GM19455 (cell line): ENCODE data around the gene MAGEB3.
"Not testable (repeated sequence)": the region's sequence is repeated elsewhere in the genome, so short reads cannot be mapped to it uniquely, and the experiment has no call there.

Source experiments
- ATAC-seq: cut with Tn5 transposase; IDR thresholded peaks from one replicate; pipeline ENCODE4 v1.9.1; 2021; ENCODE audit not compliant: unreplicated experiment

MAGEB3 gene

DNA sequence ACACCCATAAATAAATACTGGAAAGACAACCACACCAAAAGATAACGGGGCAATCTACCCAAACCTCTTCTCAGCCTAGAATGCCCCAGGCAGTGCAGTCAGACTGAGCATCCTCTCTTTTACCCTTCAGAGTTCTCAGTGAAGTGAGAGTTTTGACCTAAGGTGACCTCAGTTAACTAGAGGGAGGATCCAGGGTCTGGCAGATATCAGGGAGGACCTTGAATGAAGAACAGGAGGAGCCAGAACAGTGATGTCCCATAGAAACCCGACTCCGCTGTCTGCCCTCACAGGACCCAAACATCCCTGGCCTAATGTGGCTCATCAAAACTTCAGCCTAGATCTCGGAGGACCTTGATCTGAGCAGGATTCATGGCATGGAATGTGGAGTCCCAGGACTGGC lies at the start of gene MAGEB3:
MAGEB3 (plus strand) TSS at position 263 of the 400 bp plus-strand sequence. CDS start 5,268 bp downstream, outside the sequence.
- no peak for ATAC-seq

- ATAC-seq = no peak
These were observed 49.1 kb upstream of the MAGEB3 start for GRCh38 chrX:30181353-30181752.

DNA sequence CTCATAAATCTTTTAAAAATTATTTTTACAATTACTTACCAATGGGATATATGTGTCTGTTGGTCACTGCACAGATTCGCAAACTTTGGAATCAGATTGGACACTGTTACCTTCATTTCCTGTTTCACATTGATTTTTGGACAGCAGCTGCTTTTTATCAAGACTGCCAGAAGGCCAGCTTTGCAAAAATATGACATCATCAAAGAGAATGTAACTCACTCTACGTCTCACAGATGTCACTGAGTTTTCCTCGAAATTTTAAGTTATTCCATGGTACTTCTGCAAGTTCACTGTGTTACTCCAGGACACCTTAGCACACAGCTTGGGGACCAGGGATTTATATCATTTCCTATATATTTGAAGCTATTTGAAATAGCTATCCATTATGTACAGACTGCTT lies 46.9 kb upstream of the MAGEB3 start:
- ATAC-seq = no peak

- no peak for ATAC-seq
These were observed 40.0 kb upstream of the MAGEB3 start for GRCh38 chrX:30190426-30190825.

DNA sequence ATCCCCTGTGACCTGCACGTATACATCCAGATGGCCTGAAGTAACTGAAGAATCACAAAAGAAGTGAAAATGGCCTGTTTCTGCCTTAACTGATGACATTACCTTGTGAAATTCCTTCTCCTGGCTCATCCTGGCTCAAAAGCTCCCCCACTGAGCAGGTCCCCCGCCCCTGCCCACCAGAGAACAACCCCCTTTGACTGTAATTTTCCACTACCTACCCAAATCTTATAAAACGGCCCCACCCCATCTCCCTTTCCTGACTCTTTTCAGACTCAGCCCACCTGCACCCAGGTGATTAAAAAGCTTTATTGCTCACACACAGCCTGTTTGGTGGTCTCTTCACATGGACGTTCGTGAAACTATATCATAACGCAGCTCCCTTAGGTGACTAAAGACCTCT lies 36.5 kb upstream of the MAGEB3 start:
- ATAC-seq = not testable (repeated sequence)

DNA sequence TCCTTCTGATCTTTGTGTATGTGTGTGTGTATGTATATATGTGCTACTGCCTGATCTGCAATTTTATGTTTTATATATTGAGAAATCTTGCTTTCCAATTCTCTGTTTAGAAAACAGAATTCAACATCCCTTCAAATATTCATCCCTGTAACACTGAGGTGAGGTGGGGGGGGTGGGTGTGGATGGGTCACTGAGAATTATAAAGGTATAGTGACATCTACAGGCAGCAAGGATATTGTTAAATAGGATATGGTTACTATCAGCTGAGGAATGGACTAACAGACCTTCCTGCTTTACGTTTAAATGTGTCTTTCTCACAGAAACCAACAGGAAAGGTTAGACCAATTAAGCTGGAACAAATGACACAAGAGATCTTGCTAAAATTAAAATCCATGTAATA lies 34.1 kb upstream of the MAGEB3 start:
- ATAC-seq = no peak

GRCh38 chrX:30212172-30212571 lies 18.3 kb upstream of the MAGEB3 start:
- no peak for ATAC-seq

- ATAC-seq = no peak
These were observed 15.1 kb upstream of the MAGEB3 start, which contains the start of gene MAGEB2 for GRCh38 chrX:30215357-30215843. Gene MAGEB2 (plus strand): TSS chrX:30215563. CDS start chrX:30218581, 3,018 bp downstream.

DNA sequence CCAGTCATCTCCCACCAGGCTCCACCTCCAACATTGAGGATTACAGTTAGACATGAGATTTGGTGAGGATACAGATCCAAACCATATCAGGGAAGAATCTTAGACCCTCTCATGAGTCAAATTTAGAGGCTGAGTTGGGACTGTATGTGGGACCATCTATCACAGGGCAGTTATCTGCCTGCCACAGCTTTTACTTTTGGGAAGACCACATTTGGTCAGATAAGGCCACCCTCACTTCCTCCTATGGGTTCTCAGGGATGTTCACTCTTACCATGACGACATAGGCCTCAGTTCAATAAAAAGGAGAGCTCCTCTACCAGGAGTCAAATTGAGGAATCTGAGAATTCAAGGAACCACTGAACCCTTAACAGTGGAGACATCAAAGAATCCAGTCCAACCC lies 13.0 kb upstream of the MAGEB3 start:
- no peak for ATAC-seq

DNA sequence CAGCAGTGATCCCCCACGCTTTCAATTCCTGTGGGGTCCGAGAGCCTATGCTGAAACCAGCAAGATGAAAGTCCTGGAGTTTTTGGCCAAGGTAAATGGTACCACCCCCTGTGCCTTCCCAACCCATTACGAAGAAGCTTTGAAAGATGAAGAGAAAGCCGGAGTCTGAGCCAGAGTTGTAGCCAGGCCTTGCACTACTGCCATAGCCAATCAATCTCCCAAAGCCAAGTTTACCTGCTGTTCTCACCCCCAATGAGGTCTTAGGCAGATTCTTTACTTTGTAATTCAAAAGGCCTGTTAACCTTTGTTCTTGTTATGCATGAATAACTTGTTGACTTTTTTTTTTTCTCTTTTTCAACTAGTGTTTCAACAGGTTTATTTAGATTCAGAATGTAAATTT lies 11.1 kb upstream of the MAGEB3 start:
- ATAC-seq = no peak

- no peak for ATAC-seq
These were observed 9.8 kb upstream of the MAGEB3 start for GRCh38 chrX:30220661-30221060.

- ATAC-seq = no peak
These were observed 5.9 kb upstream of the MAGEB3 start for GRCh38 chrX:30224536-30224935.

GRCh38 chrX:30228526-30228925 lies 1.9 kb upstream of the MAGEB3 start:
- no peak for ATAC-seq

GRCh38 chrX:30241724-30242415 lies 11.4 kb downstream of the MAGEB3 start, which contains the start of gene MAGEB4:
Gene MAGEB4 (plus strand): TSS chrX:30242000. CDS start chrX:30242136, 136 bp downstream.
- ATAC-seq = no peak

- ATAC-seq = no peak
These were observed 16.5 kb downstream of the MAGEB3 start, which contains the start of gene MAGEB1 for GRCh38 chrX:30246769-30247489. Gene MAGEB1 (plus strand): TSS chrX:30247146. CDS start chrX:30250494, 3,348 bp downstream.

DNA sequence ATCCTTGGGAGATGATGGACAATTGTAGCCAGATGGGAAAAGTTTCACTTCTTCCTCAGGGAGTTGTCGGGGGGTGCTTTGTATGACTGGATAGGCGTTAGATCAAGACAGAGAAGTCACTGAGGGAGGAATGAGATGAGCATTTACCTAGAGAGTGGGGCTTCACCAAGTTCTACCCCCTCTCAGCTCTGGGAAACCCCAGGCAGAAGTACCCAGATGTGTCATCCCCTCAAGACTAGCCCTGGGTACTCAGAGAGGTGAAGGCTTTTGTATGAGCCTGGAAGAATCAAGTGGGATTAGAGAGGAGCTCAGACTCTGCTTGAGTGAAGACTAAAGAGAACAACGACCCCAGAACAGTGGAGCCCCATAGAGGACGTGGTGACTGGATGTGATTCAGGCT lies 18.4 kb downstream of the MAGEB3 start:
- peak; percentile 66 for ATAC-seq

DNA sequence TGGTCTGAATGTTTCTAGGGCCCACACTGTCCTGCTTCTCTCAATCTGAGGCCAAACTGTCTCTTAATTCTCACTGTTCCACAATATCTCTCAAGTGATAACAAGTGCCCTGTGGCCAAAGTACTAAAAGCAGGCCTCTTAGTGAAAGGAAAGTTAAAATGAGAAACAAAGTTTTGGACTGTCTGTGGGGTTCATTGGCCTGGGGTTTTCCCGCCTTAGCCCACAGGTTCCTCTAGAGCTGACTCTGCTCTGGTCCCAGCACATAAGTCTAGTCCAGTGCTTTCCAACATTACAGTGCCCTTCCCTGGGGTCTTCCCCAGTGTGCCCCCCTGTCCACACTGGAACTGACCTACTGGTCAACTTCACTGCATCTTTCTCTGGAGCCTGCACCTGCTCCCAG lies 22.8 kb downstream of the MAGEB3 start:
- ATAC-seq = no peak

DNA sequence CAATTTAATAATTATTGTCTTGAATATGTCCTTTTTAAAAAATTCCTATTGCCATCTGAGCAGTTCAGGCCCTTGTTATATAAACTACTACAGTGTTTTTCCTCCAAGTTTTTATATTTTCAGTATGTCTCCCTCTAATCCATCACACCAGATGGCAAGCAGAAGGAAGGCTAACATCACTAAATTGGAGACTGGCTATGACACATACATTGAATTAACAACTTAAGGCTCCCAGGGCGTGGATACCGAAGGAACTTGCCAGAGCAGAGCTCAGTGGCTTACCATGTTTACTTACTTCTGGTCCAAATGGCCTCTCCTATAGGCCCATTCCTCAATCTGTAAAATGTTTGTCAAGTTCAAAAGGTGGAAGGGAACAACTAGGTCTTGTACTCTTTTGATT lies 29.5 kb downstream of the MAGEB3 start:
- no peak for ATAC-seq

DNA sequence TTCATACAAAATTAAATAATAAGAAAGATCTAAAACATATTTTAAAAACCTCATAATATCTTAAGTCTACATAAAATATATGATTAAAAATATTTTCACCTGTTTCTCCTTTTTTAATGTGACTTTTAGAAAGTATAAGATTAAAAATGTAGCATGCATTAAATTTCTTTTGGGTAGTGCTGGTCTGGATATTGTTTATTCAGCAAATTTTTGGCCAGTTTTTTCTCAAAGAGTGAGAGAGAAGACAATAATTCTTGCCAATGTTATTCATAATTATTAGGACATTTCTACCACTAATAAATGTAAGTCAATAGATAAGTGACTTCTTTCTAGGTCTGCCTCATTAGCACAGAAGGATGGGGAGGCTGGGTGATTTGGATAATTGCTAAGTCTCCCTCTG lies 30.6 kb downstream of the MAGEB3 start:
- ATAC-seq = no peak

- no peak for ATAC-seq
These were observed 32.3 kb downstream of the MAGEB3 start for GRCh38 chrX:30262763-30263162.

DNA sequence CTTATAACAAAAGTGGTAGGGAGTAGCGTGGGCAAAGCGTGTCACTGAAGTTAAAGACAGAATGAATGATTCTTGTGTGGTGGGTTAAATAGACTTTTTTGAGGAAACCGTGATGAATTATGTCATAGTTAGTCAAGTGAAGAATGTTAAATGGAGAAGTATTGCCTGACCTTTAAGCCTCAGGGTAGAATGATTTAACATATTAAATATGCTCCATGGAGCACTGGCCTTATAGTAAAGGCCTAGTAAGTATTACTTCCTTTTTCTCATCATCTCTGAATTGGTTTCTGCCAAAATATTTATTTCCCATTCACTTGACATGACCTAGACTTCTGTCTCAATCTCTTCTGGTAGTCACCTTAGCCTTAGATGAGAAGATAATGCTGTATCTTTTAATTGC lies 40.2 kb downstream of the MAGEB3 start:
- ATAC-seq = no peak

DNA sequence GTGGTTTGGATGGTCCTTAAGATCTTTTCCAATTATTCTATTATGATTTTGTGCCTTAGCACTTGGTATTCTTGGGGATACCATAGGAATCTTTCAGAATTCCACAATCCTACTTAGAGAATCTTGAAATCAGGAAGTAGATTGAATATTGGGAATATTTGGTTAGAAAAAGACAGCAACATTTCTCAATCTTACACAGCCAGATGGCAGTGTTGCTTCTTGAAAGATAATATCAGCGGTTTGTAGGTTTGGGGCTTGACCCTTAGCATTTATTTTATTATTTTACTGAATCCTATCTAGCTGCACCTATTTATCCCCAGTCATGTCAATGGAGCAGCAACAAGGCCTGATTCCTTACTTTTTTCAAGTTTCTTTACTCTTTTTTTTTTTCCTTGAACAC lies 45.0 kb downstream of the MAGEB3 start:
- ATAC-seq = no peak
